LNCaP clone FGC (cell line): Measurements from ENCODE around the gene KCNK10.

Source experiments
- DNase-seq: peaks from one replicate; pipeline ENCODE4 v3.0.0-alpha.2; 2011; ENCODE audit warnings: low read depth
- H3K4me3 ChIP-seq: 2 replicates; pipeline ENCODE4 v1.5.1; 2011; ENCODE audit warnings: mild to moderate bottlenecking, low read depth, low read length, control low read depth
- TF ChIP-seq, protein P1 (sequence below): IDR thresholded peaks from 2 replicates; pipeline ENCODE4 v1.5.1; 2012; ENCODE audit warnings: mild to moderate bottlenecking; ENCODE audit not compliant: control insufficient read depth, insufficient read depth; ENCODE audit errors: extremely low read depth

KCNK10 gene

DNA sequence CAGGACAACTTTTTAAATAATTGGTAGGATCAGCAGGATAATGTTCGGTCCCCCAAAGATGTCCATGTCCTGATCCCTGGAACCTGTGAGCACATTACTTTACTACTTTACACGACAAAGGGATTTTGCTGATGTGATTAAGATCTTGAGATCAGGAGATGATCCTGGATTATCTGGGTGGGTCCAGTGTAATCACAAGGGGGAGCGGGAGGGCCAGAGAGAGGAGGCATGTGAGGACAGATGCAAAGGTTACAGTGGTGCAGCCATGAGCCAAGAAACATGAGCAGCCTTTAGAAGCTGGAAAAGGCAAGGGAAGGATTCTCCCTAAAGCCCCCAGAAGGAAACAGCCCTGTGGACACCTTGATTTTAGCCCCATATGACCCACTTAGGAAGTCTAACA is 33.1 kb downstream of the KCNK10 start:
- no peak overlapping the region for H3K4me3 ChIP-seq
- TF ChIP-seq, protein P1, sequence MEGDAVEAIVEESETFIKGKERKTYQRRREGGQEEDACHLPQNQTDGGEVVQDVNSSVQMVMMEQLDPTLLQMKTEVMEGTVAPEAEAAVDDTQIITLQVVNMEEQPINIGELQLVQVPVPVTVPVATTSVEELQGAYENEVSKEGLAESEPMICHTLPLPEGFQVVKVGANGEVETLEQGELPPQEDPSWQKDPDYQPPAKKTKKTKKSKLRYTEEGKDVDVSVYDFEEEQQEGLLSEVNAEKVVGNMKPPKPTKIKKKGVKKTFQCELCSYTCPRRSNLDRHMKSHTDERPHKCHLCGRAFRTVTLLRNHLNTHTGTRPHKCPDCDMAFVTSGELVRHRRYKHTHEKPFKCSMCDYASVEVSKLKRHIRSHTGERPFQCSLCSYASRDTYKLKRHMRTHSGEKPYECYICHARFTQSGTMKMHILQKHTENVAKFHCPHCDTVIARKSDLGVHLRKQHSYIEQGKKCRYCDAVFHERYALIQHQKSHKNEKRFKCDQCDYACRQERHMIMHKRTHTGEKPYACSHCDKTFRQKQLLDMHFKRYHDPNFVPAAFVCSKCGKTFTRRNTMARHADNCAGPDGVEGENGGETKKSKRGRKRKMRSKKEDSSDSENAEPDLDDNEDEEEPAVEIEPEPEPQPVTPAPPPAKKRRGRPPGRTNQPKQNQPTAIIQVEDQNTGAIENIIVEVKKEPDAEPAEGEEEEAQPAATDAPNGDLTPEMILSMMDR = no peak
- DNase-seq = no peak

GRCh38 chr14:88289234-88289633 is 33.8 kb downstream of the KCNK10 start:
- no peak for DNase-seq
- H3K4me3 ChIP-seq = no peak overlapping the region
- TF ChIP-seq, protein P1 = no peak

DNA sequence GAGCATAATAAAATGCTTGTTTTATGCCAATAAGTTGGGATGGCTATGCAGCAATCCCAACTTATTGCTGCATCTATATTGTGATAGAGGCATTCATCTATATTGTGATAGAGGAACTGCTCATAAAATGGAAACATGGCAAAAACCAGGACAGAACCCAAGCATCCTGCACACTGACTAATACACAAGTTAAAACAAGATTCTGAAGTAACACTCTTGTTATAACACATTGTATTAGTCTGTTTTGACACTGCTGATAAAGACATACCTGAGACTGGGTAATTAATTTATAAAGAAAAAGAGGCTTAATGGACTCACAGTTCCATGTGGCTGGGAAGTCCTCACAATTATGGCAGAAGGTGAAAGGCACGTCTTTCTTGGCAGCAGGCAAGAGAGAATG is 36.8 kb downstream of the KCNK10 start:
- no peak overlapping the region for H3K4me3 ChIP-seq
- no peak for DNase-seq
- TF ChIP-seq, protein P1 = no peak

- TF ChIP-seq, protein P1 = no peak
- H3K4me3 ChIP-seq = no peak overlapping the region
- peak; percentile 38 for DNase-seq
Measured at GRCh38 chr14:88281447-88281846, 41.6 kb downstream of the KCNK10 start.

DNA sequence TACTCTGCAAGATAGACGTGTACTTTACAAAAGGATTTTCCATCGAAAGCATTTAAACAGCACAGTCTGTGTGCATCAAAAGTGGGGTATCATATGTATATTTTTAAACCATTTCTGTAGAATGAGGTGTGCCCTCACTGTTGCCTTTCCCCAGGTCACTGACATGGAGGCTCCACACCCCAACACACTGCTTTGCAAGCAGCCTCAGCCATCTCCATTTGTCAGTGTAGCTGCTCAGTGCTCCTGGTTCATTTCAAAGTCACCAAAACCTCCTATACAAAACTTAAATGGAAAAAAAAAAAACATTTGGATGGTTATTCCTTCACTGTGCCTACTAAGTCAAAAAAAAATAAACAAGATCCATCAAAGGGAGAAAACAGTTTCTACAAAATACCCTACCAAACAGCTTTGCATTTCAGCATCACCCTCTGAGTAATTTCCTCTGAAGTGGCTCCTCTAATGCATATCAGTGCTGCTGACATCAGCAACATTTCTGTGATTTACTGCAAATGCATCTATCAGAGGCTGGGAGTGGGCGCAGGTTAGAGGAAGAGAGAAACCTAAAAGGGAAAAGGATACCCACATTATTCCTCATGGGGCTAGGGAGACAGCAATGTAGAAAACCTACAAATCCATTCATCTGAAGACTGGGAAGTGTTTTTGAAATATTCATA is 46.0 kb downstream of the KCNK10 start:
- DNase-seq = no peak
- TF ChIP-seq, protein P1 = no peak

DNA sequence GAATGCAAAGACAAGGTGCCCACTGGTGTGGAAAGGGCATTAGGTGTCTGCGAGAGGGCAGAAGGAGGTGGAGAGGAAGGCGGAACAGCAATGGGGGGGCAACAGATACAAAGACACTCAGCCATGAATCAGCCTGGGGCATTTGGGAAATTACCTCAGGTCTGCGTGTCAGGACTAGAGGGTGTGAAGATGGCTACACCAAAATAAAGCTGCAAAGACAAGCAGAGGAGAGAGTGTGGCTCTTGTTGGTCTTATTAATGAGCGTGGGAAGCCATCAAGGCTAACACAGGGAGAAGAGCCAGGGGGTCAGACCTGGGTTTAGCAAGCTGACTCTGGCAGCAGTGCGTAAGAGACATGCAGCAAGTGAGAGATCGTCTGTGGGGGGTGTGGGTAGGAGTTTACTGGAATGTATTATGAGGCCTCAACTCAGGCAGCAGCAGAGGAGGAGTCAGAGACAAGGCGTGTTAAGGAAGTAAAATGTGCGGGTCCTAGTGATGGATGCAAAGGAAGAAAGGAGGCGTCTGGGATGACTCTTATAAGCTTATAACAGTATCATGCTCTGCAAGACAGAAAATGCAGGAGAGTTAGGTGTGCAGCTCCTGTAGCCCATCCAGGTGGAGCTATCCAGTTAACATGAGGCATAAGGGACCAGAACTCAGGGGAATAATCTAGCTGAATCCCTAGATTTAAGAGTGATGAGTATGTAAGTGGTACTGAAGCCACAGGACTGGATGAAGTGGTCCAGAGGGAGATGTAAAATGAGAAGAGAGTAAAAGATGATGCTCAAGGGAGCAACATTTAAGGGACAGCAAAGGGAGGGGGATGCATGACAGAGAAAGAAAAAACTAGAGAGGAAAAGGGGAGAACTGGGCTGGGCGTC is 50.4 kb downstream of the KCNK10 start:
- no peak overlapping the region for H3K4me3 ChIP-seq
- TF ChIP-seq, protein P1 = no peak
- DNase-seq = no peak

More for the DNA sequence above, 46.0 kb downstream of the KCNK10 start:
- no peak overlapping the region for H3K4me3 ChIP-seq

DNA sequence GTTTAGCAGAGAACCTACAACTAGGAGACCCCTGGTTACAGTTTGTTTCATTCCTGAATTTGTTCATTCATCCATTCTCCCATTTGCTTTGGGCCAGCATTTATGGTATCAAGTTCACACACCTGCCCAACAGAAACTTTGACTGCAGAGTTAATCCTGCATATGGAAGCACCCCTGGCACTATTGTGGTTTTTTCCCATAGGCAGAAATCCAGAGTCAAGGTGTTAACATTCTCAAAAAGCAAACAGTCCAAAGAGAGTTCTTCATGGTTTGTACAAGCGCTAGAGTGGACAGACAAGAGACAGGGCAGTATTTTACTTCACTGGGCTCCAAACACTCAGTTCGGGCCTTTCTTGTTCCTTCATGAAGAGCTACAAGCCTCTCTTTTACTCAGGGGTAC is 51.9 kb downstream of the KCNK10 start:
- no peak for DNase-seq
- TF ChIP-seq, protein P1 = no peak

More for the DNA sequence above, 51.9 kb downstream of the KCNK10 start:
- H3K4me3 ChIP-seq = no peak overlapping the region
